ENCODE results near the gene LRP1B.

DNA sequence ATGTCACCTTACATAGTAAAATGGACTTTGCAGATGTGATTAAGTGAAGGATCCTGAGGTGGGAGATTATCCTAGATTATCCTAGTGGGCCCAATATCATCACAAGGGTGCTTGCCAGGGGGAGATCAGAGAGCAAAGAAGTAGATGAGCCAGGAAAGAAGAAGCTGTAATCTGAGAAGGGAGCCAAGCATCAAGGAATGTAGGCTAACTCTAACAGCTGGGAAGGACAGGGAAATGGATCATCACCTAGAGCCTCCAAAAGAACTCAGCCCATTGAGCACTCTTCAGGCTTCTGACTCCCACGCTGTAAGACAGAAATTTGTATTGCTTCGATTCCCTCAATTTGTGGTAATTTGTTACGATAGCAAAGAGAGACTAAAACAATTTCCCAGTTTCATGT lies 309.9 kb downstream of the LRP1B start:
- TF ChIP-seq EZH2 (IDR thresholded peaks at IDR 0.05; ENCODE audit: borderline replicate concordance, low read length) (no peak), CTCF (IDR thresholded peaks at IDR 0.05; ENCODE audit: low read length) (no peak)
